C4-2B (cell line): ENCODE measurements around the gene CDK7.

ENCODE experiments used
- H3K27ac ChIP-seq: fragments of 450-650 bp; 2 replicates; pipeline ENCODE4 v1.5.1; 2017
- CTCF ChIP-seq: fragments of 450-650 bp; conservative IDR thresholded peaks from 2 replicates; pipeline ENCODE4 v1.5.1; 2017; ENCODE audit warnings: mild to moderate bottlenecking
- ZFX ChIP-seq: fragments of 450-650 bp; IDR thresholded peaks from 2 replicates; pipeline ENCODE4 v1.6.1; 2017

Gene CDK7

GRCh38 chr5:69281114-69281513, 46.4 kb downstream of the CDK7 start:
- TF ChIP-seq ZFX = no peak
- no peak for TF ChIP-seq CTCF
- H3K27ac ChIP-seq = no peak overlapping the region

GRCh38 chr5:69284203-69284602, 49.5 kb downstream of the CDK7 start:
- TF ChIP-seq CTCF = no peak
- TF ChIP-seq ZFX = no peak

GRCh38 chr5:69285448-69286116, 50.9 kb downstream of the CDK7 start:
- no peak overlapping the region for H3K27ac ChIP-seq
- TF ChIP-seq ZFX (no peak), CTCF (no peak)

More at GRCh38 chr5:69284203-69284602, 49.5 kb downstream of the CDK7 start:
- H3K27ac ChIP-seq = no peak overlapping the region

- no peak overlapping the region for H3K27ac ChIP-seq
- no peak for TF ChIP-seq ZFX
- TF ChIP-seq CTCF = no peak
Observed at GRCh38 chr5:69288069-69288468, 53.4 kb downstream of the CDK7 start.

GRCh38 chr5:69288688-69289087, 54.0 kb downstream of the CDK7 start:
- TF ChIP-seq CTCF (no peak), ZFX (no peak)
- no peak overlapping the region for H3K27ac ChIP-seq

GRCh38 chr5:69292306-69292705, 57.6 kb downstream of the CDK7 start:
- no peak for TF ChIP-seq CTCF
- TF ChIP-seq ZFX = no peak
- no peak overlapping the region for H3K27ac ChIP-seq

- H3K27ac ChIP-seq = no peak overlapping the region
- no peak for TF ChIP-seq ZFX
- TF ChIP-seq CTCF = no peak
Observed at GRCh38 chr5:69293882-69294281, 59.2 kb downstream of the CDK7 start.
